ENCODE results near the gene GSTM1.
A peak's percentile ranks its signal among the peaks of the same experiment; 100 is the strongest.

DNA sequence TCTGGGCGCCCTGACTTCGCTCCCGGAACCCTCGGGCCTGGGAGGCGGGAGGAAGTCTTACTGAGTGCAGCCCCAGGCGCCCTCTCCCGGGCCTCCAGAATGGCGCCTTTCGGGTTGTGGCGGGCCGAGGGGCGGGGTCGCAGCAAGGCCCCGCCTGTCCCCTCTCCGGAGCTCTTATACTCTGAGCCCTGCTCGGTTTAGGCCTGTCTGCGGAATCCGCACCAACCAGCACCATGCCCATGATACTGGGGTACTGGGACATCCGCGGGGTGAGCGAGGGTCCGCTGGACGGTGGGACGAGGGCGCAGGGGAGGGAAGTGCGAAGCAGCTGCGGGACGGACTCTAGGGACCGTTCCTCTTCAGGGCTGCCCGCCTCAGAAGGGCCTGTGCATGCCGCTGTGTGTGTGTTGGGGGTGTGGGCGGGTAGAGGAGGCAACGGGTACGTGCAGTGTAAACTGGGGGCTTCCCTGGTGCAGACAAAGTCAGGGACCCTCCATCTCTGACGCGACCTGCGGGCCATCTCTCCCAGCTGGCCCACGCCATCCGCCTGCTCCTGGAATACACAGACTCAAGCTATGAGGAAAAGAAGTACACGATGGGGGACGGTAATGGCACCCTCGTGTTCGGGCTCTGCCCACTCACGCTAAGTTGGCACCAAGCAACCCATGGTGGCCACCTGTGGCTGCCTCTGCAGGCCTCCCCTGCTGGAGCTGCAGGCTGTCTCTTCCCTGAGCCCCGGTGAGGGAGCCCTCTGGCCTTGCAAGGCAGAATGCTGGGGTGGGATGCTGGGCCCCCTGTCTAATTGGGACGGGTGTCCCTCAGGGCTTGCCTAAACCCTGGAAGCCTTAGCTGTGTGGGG is at the start of gene GSTM1:
- TF ChIP-seq, protein P1, sequence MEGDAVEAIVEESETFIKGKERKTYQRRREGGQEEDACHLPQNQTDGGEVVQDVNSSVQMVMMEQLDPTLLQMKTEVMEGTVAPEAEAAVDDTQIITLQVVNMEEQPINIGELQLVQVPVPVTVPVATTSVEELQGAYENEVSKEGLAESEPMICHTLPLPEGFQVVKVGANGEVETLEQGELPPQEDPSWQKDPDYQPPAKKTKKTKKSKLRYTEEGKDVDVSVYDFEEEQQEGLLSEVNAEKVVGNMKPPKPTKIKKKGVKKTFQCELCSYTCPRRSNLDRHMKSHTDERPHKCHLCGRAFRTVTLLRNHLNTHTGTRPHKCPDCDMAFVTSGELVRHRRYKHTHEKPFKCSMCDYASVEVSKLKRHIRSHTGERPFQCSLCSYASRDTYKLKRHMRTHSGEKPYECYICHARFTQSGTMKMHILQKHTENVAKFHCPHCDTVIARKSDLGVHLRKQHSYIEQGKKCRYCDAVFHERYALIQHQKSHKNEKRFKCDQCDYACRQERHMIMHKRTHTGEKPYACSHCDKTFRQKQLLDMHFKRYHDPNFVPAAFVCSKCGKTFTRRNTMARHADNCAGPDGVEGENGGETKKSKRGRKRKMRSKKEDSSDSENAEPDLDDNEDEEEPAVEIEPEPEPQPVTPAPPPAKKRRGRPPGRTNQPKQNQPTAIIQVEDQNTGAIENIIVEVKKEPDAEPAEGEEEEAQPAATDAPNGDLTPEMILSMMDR (IDR thresholded peaks at IDR 0.05) = peak in 5 of 12 donors; percentile 37 to 80 (median 63)
- peak in 1 of 2 donors; percentile 62 for TF ChIP-seq POLR2A (IDR thresholded peaks at IDR 0.05)
